ENCODE data around the gene PYGL.

- no peak for TF ChIP-seq GATA2 (IDR thresholded peaks at IDR 0.05; ENCODE audit: low read depth, low read length)
- no peak for TF ChIP-seq GATA3 (IDR thresholded peaks at IDR 0.05; ENCODE audit: low read depth, low read length)
These were observed 14.8 kb downstream of the PYGL start for GRCh38 chr14:50929506-50929905.
